ENCODE data around the gene TF. TPM values are rescaled to one million over a fixed set of nuclear protein-coding genes. Genes with fewer than 3 reads are reported as not detected.

The TF gene
- total and polyA plus RNA-seq, 10 of the 15 experiments (the other 5 are each of a cell fraction or from before 2014, with no cell fraction given) = under 0.01 to 8.9 (median 0.05) TPM; not detected in 1

GRCh38 chr3:133749427-133750258 lies 3.5 kb downstream of the TF start:
- in situ Hi-C loops (cut with MboI) (no loop called here), intact Hi-C loops (cut with micrococcal nuclease; ENCODE audit: unreplicated experiment) (no loop called here)
- WGBS (ENCODE audit: insufficient coverage, insufficient replicate concordance, low lambda C conversion rate, missing lambda C conversion rate) = 46% methylated on average over 6 of the region's 6 CpGs
- TF ChIP-seq SIX5 (IDR thresholded peaks at IDR 0.05; ENCODE audit: low read depth, low read length, severe bottlenecking) (no peak), TCF7 (IDR thresholded peaks at IDR 0.05; ENCODE audit: borderline replicate concordance) (no peak), RB1 (IDR thresholded peaks at IDR 0.05; ENCODE audit: borderline replicate concordance) (no peak), ZNF622 (IDR thresholded peaks at IDR 0.05) (no peak), MLLT1 (IDR thresholded peaks at IDR 0.05) (no peak), ZNF687 (IDR thresholded peaks at IDR 0.05) (no peak), GATAD2B (conservative IDR thresholded peaks at IDR 0.05; ENCODE audit: low read depth) (no peak), RCOR1 (conservative IDR thresholded peaks at IDR 0.05; ENCODE audit: low read depth, low read length) (no peak), HDAC2 (IDR thresholded peaks at IDR 0.05) (no peak), IRF3 (IDR thresholded peaks at IDR 0.05) (no peak), ZNF217 (IDR thresholded peaks at IDR 0.05) (no peak), NR2C1 (IDR thresholded peaks at IDR 0.05) (no peak), KDM1A (IDR thresholded peaks at IDR 0.05; ENCODE audit: borderline replicate concordance) (no peak)
- H3K9me3 ChIP-seq (replicated peaks; ENCODE audit: control insufficient read depth, insufficient read depth, low read length) = no peaks in the 10 kb centered on the region
- H3K4me1 ChIP-seq (ENCODE audit: control insufficient read depth, insufficient read depth, low read length) = no peaks in the 10 kb centered on the region
- ATAC-seq = no peak
- peaks cover 5 to 6% of the 10 kb centered on the region in 2 experiments; a peak in 2 of 4 replicates for H3K27me3 ChIP-seq (replicated peaks in 1 of 2; ENCODE audit: control insufficient read depth in 2 of 2, insufficient read depth in 2 of 2, low read length in 1 of 2)
- ChIA-PET RAD21 (ENCODE audit: unreplicated experiment) (no interaction called here), SMC1A (ENCODE audit: uncharacterized antibody, unreplicated experiment) (no interaction called here), CTCF (no interaction called here), POLR2A (no interaction called here)
- no peaks in the 10 kb centered on the region for H3K79me2 ChIP-seq (ENCODE audit: control insufficient read depth, insufficient read depth, low read length)
- H3K4me3 ChIP-seq = no peak overlapping the region
- H3K36me3 ChIP-seq (ENCODE audit: control insufficient read depth in 2 of 2, insufficient read depth in 2 of 2, low read length in 1 of 2) = no peaks in the 10 kb centered on the region
- H3K9ac ChIP-seq (ENCODE audit: control insufficient read depth, insufficient read depth, low read length) = no peak overlapping the region
- H4K20me1 ChIP-seq (ENCODE audit: control insufficient read depth, insufficient read depth) = no peaks in the 10 kb centered on the region
- no peak overlapping the region for H3K4me2 ChIP-seq (ENCODE audit: control insufficient read depth, insufficient read depth)
- no TSS peak for BruUV-seq (replicated peaks)
- no peak for FAIRE-seq
- H3K27ac ChIP-seq (ENCODE audit: control insufficient read depth, insufficient read depth) = no peak overlapping the region
- DNase-seq (ENCODE audit: low read depth, low spot score) = no peak
- H2AFZ ChIP-seq (ENCODE audit: control insufficient read depth, low read depth, low read length) = no peak overlapping the region

All from GM12878 (cell line).